HEK293T (cell line): ENCODE results near the gene GIMAP5.

Experiments used
- ARNT ChIP-seq: fragments of 450-650 bp; IDR thresholded peaks from 2 replicates; pipeline ENCODE4 v1.6.1; 2017; ENCODE audit warnings: mild to moderate bottlenecking
- BHLHE40 ChIP-seq: fragments of 450-650 bp; IDR thresholded peaks from 2 replicates; pipeline ENCODE4 v1.6.1; 2016; ENCODE audit warnings: mild to moderate bottlenecking, moderate library complexity, borderline replicate concordance
- ELF4 ChIP-seq: fragments of 450-650 bp; IDR thresholded peaks from 2 replicates; pipeline ENCODE4 v1.6.1; 2017; ENCODE audit warnings: antibody characterized with exemption
- FOXM1 ChIP-seq: fragments of 450-650 bp; IDR thresholded peaks from 2 replicates; pipeline ENCODE4 v1.6.1; 2017; ENCODE audit warnings: mild to moderate bottlenecking, borderline replicate concordance
- L3MBTL2 ChIP-seq: fragments of 450-650 bp; conservative IDR thresholded peaks from 2 replicates; pipeline ENCODE4 v1.6.1; 2016; ENCODE audit warnings: mild to moderate bottlenecking

DNA sequence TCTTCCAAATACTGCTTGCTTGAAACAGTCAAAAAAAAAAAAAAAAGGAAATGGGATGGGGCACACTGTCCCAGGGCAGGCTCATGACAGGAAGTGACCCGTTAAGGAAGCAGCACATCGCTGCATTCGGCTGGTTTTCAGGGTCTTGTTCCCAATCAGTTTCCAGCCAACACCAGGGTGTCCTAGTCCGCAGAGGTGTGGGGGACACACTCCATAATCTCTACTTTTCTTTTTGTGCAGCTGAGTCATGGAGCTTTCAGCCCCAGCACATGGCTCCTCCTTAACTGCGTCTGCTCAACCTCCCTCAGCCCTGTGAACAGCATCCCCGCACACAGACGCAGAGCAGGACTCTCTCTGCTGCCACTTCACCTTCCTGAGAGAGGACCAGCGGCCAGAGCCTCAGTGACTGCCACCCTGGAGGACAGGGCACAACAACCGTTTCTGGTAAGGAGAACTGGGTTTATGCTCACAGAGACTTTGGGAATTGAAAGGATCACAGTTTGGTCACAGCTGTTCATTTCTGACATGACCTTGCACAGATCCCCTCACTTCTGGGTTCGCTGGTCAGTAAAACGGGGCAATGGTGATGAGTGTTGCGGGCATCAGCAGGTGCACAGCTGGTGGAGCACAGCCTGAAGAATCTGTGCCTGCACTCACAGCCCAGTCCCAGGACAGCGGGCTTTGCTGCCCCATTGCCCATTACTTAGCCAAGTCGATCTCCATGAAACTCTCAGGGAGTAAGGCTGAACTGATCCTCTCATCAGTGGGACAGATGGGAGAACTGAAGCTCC, at the start of gene GIMAP5:
- TF ChIP-seq BHLHE40 (no peak), ARNT (no peak), L3MBTL2 (no peak), ELF4 (no peak), FOXM1 (no peak)
